ENCODE data around the gene SETDB2. TPM values are rescaled to one million over a fixed set of nuclear protein-coding genes. Genes with fewer than 3 reads are reported as not detected.
A peak's percentile ranks its signal among the peaks of the same experiment; 100 is the strongest.

Gene SETDB2
- total RNA-seq, 2 donors from 2014 or later = 9.0 to 9.1 TPM

GRCh38 chr13:49428041-49428763 is 15.9 kb upstream of the SETDB2 start:
- no peaks in the 10 kb centered on the region for H3K27me3 ChIP-seq (replicated peaks; ENCODE audit: insufficient read depth)
- H3K27ac ChIP-seq = no peak overlapping the region
- no peak for TF ChIP-seq CTCF (IDR thresholded peaks at IDR 0.05)
- DNase-seq (ENCODE audit: low spot score) = no peak
- ATAC-seq (ENCODE audit: insufficient number of reproducible peaks, low FRiP score, low read depth) = no peak
- H3K36me3 ChIP-seq = no peaks in the 10 kb centered on the region
- no peaks in the 10 kb centered on the region for H3K4me1 ChIP-seq (ENCODE audit: control insufficient read depth in 1 of 2, low read depth in 2 of 2)
- no peaks in the 10 kb centered on the region for H3K9me3 ChIP-seq
- H3K4me3 ChIP-seq = no peak overlapping the region

- H3K27me3 ChIP-seq (replicated peaks; ENCODE audit: insufficient read depth) = no peaks in the 10 kb centered on the region
Observed at GRCh38 chr13:49429121-49429520, 15.0 kb upstream of the SETDB2 start.

GRCh38 chr13:49435992-49436391 is 8.1 kb upstream of the SETDB2 start:
- no peak for ATAC-seq (ENCODE audit: insufficient number of reproducible peaks, low FRiP score, low read depth)
- Histone ChIP-seq H3K9me3 (no peaks in the 10 kb centered on the region), H3K4me1 (ENCODE audit: control insufficient read depth in 1 of 2, low read depth in 2 of 2) (peaks cover 0 to 10% of the 10 kb centered on the region in 2 donors), H3K36me3 (no peaks in the 10 kb centered on the region), H3K27me3 (replicated peaks; ENCODE audit: insufficient read depth) (no peaks in the 10 kb centered on the region), H3K4me3 (no peak overlapping the region), H3K27ac (peak overlapping the region; percentile 67 to 69)
- no peak for TF ChIP-seq CTCF (IDR thresholded peaks at IDR 0.05)
- DNase-seq (ENCODE audit: low spot score) = no peak

More at GRCh38 chr13:49429121-49429520, 15.0 kb upstream of the SETDB2 start:
- TF ChIP-seq CTCF (IDR thresholded peaks at IDR 0.05) = no peak
- no peak overlapping the region for H3K4me3 ChIP-seq
- no peak for ATAC-seq (ENCODE audit: insufficient number of reproducible peaks, low FRiP score, low read depth)
- no peak for DNase-seq (ENCODE audit: low spot score)
- no peaks in the 10 kb centered on the region for H3K4me1 ChIP-seq (ENCODE audit: control insufficient read depth in 1 of 2, low read depth in 2 of 2)
- no peaks in the 10 kb centered on the region for H3K36me3 ChIP-seq
- H3K9me3 ChIP-seq = no peaks in the 10 kb centered on the region
- H3K27ac ChIP-seq = no peak overlapping the region

GRCh38 chr13:49436890-49437289 is 7.2 kb upstream of the SETDB2 start:
- H3K27ac ChIP-seq = peak overlapping the region; percentile 67 to 69
- peak; percentile 53 for ATAC-seq (ENCODE audit: insufficient number of reproducible peaks, low FRiP score, low read depth)
- peaks cover 0 to 10% of the 10 kb centered on the region in 2 donors for H3K4me1 ChIP-seq (ENCODE audit: control insufficient read depth in 1 of 2, low read depth in 2 of 2)
- no peaks in the 10 kb centered on the region for H3K9me3 ChIP-seq
- H3K4me3 ChIP-seq = peak overlapping the region; percentile 7
- no peaks in the 10 kb centered on the region for H3K27me3 ChIP-seq (replicated peaks; ENCODE audit: insufficient read depth)
- DNase-seq (ENCODE audit: low spot score) = no peak
- no peaks in the 10 kb centered on the region for H3K36me3 ChIP-seq
- no peak for TF ChIP-seq CTCF (IDR thresholded peaks at IDR 0.05)

- peak overlapping the region in 1 of 2 donors; percentile 69 for H3K27ac ChIP-seq
- no peak for TF ChIP-seq CTCF (IDR thresholded peaks at IDR 0.05)
- no peaks in the 10 kb centered on the region for H3K36me3 ChIP-seq
- DNase-seq (ENCODE audit: low spot score) (no peak), ATAC-seq (ENCODE audit: insufficient number of reproducible peaks, low FRiP score, low read depth) (no peak)
- H3K4me1 ChIP-seq (ENCODE audit: control insufficient read depth in 1 of 2, low read depth in 2 of 2) = peaks cover under 1 to 10% of the 10 kb centered on the region in 2 donors
- H3K27me3 ChIP-seq (replicated peaks; ENCODE audit: insufficient read depth) = no peaks in the 10 kb centered on the region
- H3K9me3 ChIP-seq = no peaks in the 10 kb centered on the region
- no peak overlapping the region for H3K4me3 ChIP-seq
Observed at GRCh38 chr13:49437705-49438104, 6.4 kb upstream of the SETDB2 start.

Data from thoracic aorta (tissue), 2 donors.